ENCODE results near the gene HSD17B14. TPM values are rescaled to one million over a fixed set of nuclear protein-coding genes. Genes with fewer than 3 reads are reported as not detected.

The HSD17B14 gene
- total and polyA plus RNA-seq, 9 of the 15 experiments (the other 6 are each of a cell fraction or from before 2014, with no cell fraction given), result 0.16 TPM; not detected in 8

DNA sequence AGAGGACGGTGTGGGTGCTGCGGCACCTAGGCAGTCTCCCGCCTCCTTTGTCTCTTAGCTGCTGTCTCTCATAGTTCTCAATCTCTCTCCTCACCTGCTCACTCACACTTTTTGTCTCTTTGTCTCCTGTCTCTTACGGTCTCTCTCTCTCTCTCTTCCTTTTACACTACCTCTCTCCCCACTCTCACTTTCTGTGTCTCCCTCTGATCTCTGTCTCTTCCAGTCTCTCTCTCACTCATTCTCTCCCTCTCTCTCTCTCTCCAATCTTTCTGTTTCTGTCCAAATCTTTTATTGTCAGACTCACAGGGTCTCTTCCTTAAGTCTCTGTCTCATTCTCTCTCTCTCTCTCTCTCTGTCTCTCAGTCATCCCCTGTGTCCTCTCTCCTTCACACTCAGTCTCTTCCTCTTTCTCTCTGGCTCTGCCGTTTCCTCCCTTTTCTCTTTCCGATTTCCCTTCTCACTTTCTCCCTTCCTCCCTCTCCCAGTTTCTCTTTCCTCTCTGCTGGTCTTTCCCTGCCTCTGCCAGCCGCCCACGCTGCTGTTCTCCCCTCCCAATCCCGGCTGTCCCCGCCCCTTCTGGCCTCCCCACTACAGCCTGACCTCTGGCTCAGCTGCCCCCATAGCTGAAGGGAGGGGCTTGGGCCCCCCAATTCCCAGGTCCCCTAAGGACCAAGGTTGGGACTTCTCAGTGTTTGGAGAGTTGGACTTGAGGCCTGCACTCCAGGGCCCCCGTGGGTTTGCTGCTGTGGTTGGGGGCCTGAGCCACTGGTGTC is 32.0 kb upstream of the HSD17B14 start, which contains the start of gene PLEKHA4 (continued):
- TF ChIP-seq, protein P1, sequence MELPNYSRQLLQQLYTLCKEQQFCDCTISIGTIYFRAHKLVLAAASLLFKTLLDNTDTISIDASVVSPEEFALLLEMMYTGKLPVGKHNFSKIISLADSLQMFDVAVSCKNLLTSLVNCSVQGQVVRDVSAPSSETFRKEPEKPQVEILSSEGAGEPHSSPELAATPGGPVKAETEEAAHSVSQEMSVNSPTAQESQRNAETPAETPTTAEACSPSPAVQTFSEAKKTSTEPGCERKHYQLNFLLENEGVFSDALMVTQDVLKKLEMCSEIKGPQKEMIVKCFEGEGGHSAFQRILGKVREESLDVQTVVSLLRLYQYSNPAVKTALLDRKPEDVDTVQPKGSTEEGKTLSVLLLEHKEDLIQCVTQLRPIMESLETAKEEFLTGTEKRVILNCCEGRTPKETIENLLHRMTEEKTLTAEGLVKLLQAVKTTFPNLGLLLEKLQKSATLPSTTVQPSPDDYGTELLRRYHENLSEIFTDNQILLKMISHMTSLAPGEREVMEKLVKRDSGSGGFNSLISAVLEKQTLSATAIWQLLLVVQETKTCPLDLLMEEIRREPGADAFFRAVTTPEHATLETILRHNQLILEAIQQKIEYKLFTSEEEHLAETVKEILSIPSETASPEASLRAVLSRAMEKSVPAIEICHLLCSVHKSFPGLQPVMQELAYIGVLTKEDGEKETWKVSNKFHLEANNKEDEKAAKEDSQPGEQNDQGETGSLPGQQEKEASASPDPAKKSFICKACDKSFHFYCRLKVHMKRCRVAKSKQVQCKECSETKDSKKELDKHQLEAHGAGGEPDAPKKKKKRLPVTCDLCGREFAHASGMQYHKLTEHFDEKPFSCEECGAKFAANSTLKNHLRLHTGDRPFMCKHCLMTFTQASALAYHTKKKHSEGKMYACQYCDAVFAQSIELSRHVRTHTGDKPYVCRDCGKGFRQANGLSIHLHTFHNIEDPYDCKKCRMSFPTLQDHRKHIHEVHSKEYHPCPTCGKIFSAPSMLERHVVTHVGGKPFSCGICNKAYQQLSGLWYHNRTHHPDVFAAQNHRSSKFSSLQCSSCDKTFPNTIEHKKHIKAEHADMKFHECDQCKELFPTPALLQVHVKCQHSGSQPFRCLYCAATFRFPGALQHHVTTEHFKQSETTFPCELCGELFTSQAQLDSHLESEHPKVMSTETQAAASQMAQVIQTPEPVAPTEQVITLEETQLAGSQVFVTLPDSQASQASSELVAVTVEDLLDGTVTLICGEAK (IDR thresholded peaks at IDR 0.05), result peak; percentile 76
- TF ChIP-seq, protein P1 (CRISPR knock-in tag; IDR thresholded peaks at IDR 0.05), result no peak
- peak; percentile 49; the same call in 1 of the 2 replicates for TF ChIP-seq THRAP3 (IDR thresholded peaks at IDR 0.05; ENCODE audit: borderline replicate concordance)
- no peak for TF ChIP-seq TBP (optimal IDR thresholded peaks at IDR 0.05; ENCODE audit: low read depth, low read length)
- TF ChIP-seq NCOA2 (IDR thresholded peaks at IDR 0.05; ENCODE audit: partially characterized antibody in 2 of 2), result no peak
- TF ChIP-seq CBX1 (IDR thresholded peaks at IDR 0.05; ENCODE audit: low read depth), result no peak
- no peak for TF ChIP-seq RERE (CRISPR knock-in tag; IDR thresholded peaks at IDR 0.05; ENCODE audit: borderline replicate concordance)
- peak; percentile 36 to 39; a peak in 2 of 4 replicates for TF ChIP-seq TRIM24 (IDR thresholded peaks at IDR 0.05)
- TF ChIP-seq HLTF (IDR thresholded peaks at IDR 0.05), result peak; percentile 91
- no peak for TF ChIP-seq ZNF830 (CRISPR knock-in tag; IDR thresholded peaks at IDR 0.05)
- TF ChIP-seq ARID3A (IDR thresholded peaks at IDR 0.05; ENCODE audit: borderline replicate concordance, low read depth, low read length), result no peak

Data from K562 (cell line).